Cardiac fibroblast (primary cell): ENCODE measurements around the gene FNDC3A.
A peak's percentile ranks its signal among the peaks of the same experiment; 100 is the strongest.
"Not testable (repeated sequence)": the region's sequence is repeated elsewhere in the genome, so short reads cannot be mapped to it uniquely, and the experiment has no call there.

Experiments
- DNase-seq, 2 donors: peaks; one replicate each; pipeline versions ENCODE4 v3.0.0 to v3.0.0-alpha.2; 2010; ENCODE audit warnings: low read depth in 2 of 2
- H3K4me3 ChIP-seq, 2 donors: replicated peaks in 1 of 2; 1 replicate in 1 of 2; 2 replicates in 1 of 2; pipeline ENCODE4 v1.5.1; 2011; ENCODE audit warnings: low read depth in 2 of 2, low read length in 2 of 2, mild to moderate bottlenecking in 2 of 2, moderate library complexity in 1 of 2
- TF ChIP-seq, protein P1 (sequence below): IDR thresholded peaks from one replicate; pipeline ENCODE4 v1.5.1; 2011; ENCODE audit warnings: low read depth, mild to moderate bottlenecking, low read length, inconsistent platforms

The FNDC3A gene

GRCh38 chr13:49110913-49111170, 135.1 kb downstream of the FNDC3A start:
- TF ChIP-seq, protein P1, sequence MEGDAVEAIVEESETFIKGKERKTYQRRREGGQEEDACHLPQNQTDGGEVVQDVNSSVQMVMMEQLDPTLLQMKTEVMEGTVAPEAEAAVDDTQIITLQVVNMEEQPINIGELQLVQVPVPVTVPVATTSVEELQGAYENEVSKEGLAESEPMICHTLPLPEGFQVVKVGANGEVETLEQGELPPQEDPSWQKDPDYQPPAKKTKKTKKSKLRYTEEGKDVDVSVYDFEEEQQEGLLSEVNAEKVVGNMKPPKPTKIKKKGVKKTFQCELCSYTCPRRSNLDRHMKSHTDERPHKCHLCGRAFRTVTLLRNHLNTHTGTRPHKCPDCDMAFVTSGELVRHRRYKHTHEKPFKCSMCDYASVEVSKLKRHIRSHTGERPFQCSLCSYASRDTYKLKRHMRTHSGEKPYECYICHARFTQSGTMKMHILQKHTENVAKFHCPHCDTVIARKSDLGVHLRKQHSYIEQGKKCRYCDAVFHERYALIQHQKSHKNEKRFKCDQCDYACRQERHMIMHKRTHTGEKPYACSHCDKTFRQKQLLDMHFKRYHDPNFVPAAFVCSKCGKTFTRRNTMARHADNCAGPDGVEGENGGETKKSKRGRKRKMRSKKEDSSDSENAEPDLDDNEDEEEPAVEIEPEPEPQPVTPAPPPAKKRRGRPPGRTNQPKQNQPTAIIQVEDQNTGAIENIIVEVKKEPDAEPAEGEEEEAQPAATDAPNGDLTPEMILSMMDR = no peak
- H3K4me3 ChIP-seq = peak overlapping the region; percentile 55 to 61
- DNase-seq = peak in 1 of 2 donors; percentile 10

DNA sequence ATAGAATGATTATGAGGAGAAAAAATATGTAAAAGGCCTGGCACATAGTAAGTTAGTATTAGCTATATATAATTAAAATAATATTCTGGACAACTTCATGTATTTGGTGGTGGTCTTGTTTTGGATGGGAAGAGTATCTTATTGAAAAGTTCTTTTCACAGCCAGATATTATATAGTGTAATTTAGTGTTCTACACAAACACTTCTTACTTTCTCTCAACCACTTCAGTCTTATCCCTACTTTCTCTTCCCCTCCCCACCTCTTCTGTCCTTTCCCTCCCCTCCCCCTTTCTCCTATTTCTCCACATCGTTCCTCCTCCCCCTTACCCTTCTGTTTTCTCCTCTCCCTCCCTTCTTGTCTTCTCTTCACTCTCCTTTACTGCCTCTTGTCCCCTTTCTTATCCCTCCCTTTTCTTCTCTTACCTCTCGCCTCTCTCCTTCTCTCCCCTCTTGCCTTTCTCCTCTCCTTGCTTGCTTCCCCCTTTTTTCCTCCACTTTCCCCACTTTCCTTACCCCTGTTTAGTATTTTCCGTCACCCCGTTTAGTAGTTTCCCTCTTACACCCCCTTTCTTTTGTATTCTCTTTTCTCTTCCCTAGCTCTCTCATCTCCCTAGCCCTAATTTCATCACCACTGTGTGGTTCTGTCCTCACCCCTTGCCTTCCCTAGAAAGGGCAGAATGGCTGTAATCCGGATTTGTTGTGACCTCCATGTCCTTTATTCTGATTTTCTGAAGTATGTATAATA, 137.2 kb downstream of the FNDC3A start:
- H3K4me3 ChIP-seq = peak overlapping the region in 1 of 2 donors; percentile 5
- TF ChIP-seq, protein P1 = no peak
- peak; percentile 16 to 32 for DNase-seq

DNA sequence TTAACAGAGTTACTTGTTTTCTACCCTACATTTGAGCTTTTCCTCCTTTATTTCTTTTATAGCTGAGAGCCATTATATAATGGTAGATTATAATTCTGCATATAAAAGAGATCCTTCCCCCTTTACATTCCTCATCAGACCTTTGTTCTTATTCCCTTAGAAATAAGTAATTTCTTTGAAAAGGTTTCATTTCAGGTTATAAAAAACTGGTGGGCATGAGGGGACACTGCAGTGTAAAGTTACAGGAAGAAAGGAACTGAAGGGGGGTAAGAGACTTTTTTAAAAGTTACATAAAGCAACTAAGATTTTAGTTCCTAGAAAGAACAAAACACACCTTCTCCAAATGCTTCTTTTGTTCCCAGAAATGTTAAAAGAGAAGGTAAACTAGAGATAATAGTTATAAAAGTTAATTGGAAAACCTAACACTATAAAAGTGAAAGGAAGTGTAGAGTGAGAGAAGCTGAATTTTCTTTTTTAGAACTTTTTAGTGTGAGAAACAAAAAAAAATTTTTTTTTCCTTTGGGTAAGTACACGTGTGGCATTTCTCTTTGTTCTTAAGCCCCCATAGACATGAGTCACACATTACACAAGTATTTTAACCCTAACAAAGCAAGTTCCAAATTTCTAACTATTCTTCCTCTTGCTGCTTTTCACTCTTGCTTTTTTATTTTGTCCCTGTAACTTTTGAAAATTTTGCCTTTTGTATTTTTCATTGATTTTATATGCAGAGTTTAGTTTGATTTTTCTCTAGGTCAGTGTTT, 138.0 kb downstream of the FNDC3A start:
- DNase-seq = peak; percentile 68 to 81
- TF ChIP-seq, protein P1 = no peak
- H3K4me3 ChIP-seq = peak overlapping the region in 1 of 2 donors; percentile 5

DNA sequence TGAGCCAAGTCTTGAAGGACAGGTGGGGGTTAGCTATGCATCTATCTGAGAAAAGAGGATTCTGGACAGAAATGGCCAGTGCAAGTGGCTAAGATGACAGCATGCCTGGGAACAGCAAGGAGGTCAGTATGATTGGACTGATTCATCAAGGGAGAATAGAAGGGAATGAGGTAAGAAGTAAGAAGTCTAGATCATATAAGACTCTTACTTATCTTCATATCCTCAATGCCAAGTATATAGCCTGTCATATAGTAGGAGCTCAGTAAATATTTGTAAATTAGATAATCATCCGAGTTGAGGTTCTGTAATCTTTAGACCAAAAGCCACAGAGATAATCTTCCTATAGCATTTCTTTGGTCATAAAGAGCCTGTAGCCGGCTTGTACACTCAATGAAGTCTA, 141.2 kb downstream of the FNDC3A start:
- no peak for DNase-seq
- no peak overlapping the region for H3K4me3 ChIP-seq
- TF ChIP-seq, protein P1 = no peak

DNA sequence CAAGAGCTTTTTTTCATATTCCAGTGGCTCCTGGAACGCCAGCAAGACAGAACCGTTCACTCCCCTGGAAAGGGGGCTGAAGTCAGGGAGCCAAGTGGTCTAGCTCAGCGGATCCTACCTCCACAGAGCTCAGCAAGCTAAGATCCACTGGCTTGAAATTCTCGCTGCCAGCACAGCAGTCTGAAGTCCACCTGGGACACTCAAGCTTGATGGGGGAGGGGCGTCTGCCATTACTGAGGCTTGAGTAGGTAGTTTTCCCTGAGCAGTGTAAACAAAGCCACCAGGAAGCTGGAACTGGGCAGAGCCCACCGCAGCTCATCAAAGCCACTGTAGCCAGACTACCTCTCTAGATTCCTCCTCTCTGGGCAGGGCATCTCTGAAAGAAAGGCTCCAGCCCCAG, 142.7 kb downstream of the FNDC3A start:
- not testable (repeated sequence) for DNase-seq, H3K4me3 ChIP-seq

DNA sequence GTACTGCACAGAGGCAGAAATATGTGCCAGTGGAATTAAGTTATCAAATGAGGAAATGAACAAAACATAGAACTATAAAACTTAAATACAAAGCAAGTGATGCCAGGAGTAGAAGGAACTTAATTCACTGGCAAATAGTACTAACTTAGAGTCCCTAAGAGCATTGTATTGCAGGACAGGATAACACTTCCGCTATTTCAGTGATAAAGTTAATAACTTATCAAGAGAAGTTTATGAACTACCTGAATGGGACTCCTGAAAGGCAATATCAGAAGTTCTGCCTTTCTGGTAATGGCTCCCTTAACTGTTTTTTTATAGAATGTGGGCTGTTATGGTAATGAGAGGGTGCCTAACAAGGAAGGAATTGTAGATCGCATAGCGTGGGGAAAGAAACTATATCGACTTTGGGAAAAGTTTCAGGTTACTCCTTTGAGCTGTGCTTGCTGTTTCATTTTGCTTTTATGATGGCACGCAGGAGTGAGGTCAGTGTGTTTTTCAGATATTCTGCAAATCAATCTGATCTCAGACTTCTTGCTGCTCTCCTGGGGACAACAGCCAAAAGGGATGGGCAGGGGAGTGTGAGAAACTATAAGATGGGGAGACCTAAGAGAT, 149.1 kb downstream of the FNDC3A start:
- no peak for DNase-seq
- TF ChIP-seq, protein P1 = no peak
- H3K4me3 ChIP-seq = no peak overlapping the region

DNA sequence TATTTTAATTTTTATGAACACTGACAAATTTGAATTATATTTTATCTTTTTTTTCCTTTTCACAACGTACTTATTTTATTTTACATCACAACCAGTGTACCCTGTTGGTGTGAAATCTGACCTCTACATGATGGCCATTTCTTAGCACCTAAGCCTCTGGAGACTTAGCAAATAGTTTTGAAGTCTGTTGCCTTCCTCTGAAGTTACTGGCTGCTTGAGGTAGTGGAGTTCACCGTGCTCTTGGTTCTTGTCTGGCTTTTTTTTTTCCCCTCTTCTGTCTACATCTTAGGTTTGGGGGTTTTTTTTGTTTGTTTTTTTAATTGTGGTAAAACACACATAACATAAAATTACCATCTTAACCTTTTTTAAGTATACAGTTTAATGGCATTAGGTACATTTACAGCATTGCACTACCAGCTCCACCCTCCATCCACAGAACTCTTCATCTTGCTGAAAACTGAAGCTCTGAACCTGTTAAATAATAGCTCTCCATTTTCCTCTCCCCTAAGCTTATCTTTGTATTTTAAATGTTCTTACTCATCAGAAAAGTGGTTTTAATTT, 150.3 kb downstream of the FNDC3A start:
- TF ChIP-seq, protein P1 = no peak
- DNase-seq = no peak

More for the DNA sequence above, 150.3 kb downstream of the FNDC3A start:
- no peak overlapping the region for H3K4me3 ChIP-seq
